Muscle layer of colon (tissue), 2 donors: ENCODE measurements around the gene NEK10.
"Not testable (repeated sequence)": the region's sequence is repeated elsewhere in the genome, so short reads cannot be mapped to it uniquely, and the experiment has no call there.

Experiments
- H3K27ac ChIP-seq: one replicate; pipeline ENCODE4 v1.7.0; 2013; ENCODE audit warnings: low read depth, mild to moderate bottlenecking, low read length, moderate library complexity
- H3K27me3 ChIP-seq, 2 donors: one replicate each; pipeline ENCODE4 v1.7.0; 2013; ENCODE audit warnings: low read length in 2 of 2, mild to moderate bottlenecking in 2 of 2; ENCODE audit not compliant: insufficient read depth in 2 of 2, control insufficient read depth in 1 of 2
- H3K36me3 ChIP-seq: one replicate; pipeline ENCODE4 v1.7.0; 2013; ENCODE audit warnings: mild to moderate bottlenecking, low read length; ENCODE audit not compliant: insufficient read depth
- H3K4me1 ChIP-seq: one replicate; pipeline ENCODE4 v1.7.0; 2013; ENCODE audit warnings: mild to moderate bottlenecking, low read length; ENCODE audit not compliant: insufficient read depth
- H3K4me3 ChIP-seq, 2 donors: one replicate each; pipeline ENCODE4 v1.7.0; 2013; ENCODE audit warnings: low read length in 2 of 2, low read depth in 1 of 2, mild to moderate bottlenecking in 1 of 2, moderate library complexity in 1 of 2
- H3K9ac ChIP-seq: one replicate; pipeline ENCODE4 v1.7.0; 2013; ENCODE audit warnings: low read length
- H3K9me3 ChIP-seq: one replicate; pipeline ENCODE4 v1.7.0; 2013; ENCODE audit warnings: mild to moderate bottlenecking, low read length
- donor health status: abdominal sarcoma.
- donor health status: Adenocarcinoma of cecum.

The NEK10 gene

GRCh38 chr3:27307566-27307965, 61.6 kb downstream of the NEK10 start:
- H3K36me3 ChIP-seq: no peaks in the 10 kb centered on the region
- no peaks in the 10 kb centered on the region for H3K4me1 ChIP-seq
- no peak overlapping the region for H3K9ac ChIP-seq
- H3K9me3 ChIP-seq: no peaks in the 10 kb centered on the region
- no peaks in the 10 kb centered on the region for H3K27me3 ChIP-seq
- no peak overlapping the region for H3K4me3 ChIP-seq
- H3K27ac ChIP-seq: no peak overlapping the region

GRCh38 chr3:27302891-27303290, 66.3 kb downstream of the NEK10 start:
- H3K9ac ChIP-seq: no peak overlapping the region
- no peaks in the 10 kb centered on the region for H3K4me1 ChIP-seq
- H3K36me3 ChIP-seq: no peaks in the 10 kb centered on the region
- H3K27me3 ChIP-seq: no peaks in the 10 kb centered on the region
- no peaks in the 10 kb centered on the region for H3K9me3 ChIP-seq
- no peak overlapping the region for H3K27ac ChIP-seq
- H3K4me3 ChIP-seq: no peak overlapping the region

- H3K36me3 ChIP-seq, H3K9me3 ChIP-seq, H3K4me3 ChIP-seq, H3K4me1 ChIP-seq, H3K9ac ChIP-seq, H3K27me3 ChIP-seq, H3K27ac ChIP-seq: not testable (repeated sequence)
Measured at GRCh38 chr3:27298981-27299380, 70.2 kb downstream of the NEK10 start.

DNA sequence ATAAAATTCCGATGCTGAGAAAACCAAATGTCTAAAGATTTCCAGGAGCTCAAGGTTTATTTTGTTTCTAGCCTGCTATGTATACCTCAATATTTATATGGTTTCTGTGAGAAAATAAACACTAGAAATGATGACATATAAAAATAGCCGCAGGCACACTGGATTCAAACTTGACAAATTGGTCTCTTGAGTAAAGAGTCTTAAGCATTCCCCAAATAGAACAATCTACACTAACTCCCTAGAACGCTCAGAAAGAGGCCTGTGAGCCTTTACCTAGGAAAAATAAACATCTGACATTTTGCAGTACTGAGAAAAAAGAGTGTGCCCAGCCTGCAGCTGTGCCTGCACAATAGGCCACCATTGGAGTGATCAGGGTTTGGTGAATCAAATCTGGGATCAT, 75.2 kb downstream of the NEK10 start:
- H3K9me3 ChIP-seq: no peaks in the 10 kb centered on the region
- H3K9ac ChIP-seq: no peak overlapping the region
- no peaks in the 10 kb centered on the region for H3K27me3 ChIP-seq
- H3K4me1 ChIP-seq: peaks cover 14% of the 10 kb centered on the region
- H3K27ac ChIP-seq: no peak overlapping the region
- H3K4me3 ChIP-seq: no peak overlapping the region
- H3K36me3 ChIP-seq: no peaks in the 10 kb centered on the region

- no peaks in the 10 kb centered on the region for H3K36me3 ChIP-seq
- peaks cover 14% of the 10 kb centered on the region for H3K4me1 ChIP-seq
- no peaks in the 10 kb centered on the region for H3K9me3 ChIP-seq
- H3K9ac ChIP-seq: no peak overlapping the region
- no peak overlapping the region for H3K4me3 ChIP-seq
- H3K27ac ChIP-seq: no peak overlapping the region
- H3K27me3 ChIP-seq: no peaks in the 10 kb centered on the region
Measured at GRCh38 chr3:27290760-27291159, 78.4 kb downstream of the NEK10 start.

DNA sequence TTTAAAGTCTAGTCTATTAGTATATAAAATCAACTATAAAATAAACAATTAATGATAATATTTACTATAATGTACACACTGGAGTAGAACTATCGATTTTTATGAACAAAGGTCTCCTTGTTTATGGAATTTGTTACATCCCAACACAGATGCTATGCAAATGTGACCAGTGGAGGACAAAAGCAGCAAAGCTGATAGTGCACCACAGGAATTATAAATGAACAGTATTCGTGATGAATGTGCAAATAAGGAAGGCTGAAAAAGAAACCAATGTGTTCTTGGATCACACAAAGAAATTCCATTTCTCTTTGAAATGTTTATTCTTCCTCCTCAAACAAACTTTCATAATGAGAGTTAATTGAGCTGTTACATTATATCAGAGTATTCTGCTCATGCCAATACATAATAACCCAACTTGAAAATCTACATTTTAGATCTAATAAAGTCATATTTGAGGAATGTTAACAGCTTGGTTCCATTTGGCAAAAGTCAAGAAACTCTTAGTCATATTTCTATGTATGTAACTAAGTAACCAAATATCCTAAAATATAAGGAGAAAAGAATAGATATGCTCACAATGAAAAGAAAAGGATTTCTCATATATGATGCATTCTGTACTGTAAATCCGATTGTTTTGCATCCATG, 79.3 kb downstream of the NEK10 start:
- Histone ChIP-seq H3K4me1 (peaks cover 14% of the 10 kb centered on the region), H3K27me3 (no peaks in the 10 kb centered on the region), H3K36me3 (no peaks in the 10 kb centered on the region), H3K9me3 (no peaks in the 10 kb centered on the region), H3K4me3 (no peak overlapping the region), H3K9ac (no peak overlapping the region), H3K27ac (no peak overlapping the region)

DNA sequence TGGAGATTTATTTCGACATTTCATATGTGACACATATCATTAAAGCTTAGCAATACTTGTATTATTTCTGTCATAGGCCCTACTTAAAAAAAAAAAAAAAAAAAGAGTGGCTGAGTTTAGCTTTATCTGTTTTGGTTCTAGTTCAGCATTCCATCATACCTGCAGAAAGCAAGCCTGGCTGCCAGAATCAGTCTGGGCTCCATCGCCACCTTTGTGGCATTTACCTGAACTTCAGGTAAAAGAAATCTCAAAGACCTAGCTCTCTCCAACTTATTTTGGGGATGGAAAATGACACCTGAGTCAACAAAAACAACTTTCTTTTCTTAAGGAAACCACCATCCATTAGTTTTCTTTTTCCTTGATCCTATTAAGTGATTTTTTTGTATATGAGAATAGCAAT, 82.1 kb downstream of the NEK10 start:
- no peak overlapping the region for H3K9ac ChIP-seq
- H3K27me3 ChIP-seq: no peaks in the 10 kb centered on the region
- no peaks in the 10 kb centered on the region for H3K9me3 ChIP-seq
- no peak overlapping the region for H3K4me3 ChIP-seq
- H3K36me3 ChIP-seq: no peaks in the 10 kb centered on the region
- H3K4me1 ChIP-seq: no peaks in the 10 kb centered on the region
- H3K27ac ChIP-seq: no peak overlapping the region

- not testable (repeated sequence) for H3K4me1 ChIP-seq, H3K9me3 ChIP-seq, H3K27me3 ChIP-seq, H3K9ac ChIP-seq, H3K27ac ChIP-seq, H3K36me3 ChIP-seq, H3K4me3 ChIP-seq
Measured at GRCh38 chr3:27286467-27286866, 82.7 kb downstream of the NEK10 start.

- H3K27ac ChIP-seq: no peak overlapping the region
- H3K4me1 ChIP-seq: no peaks in the 10 kb centered on the region
- no peak overlapping the region for H3K9ac ChIP-seq
- no peaks in the 10 kb centered on the region for H3K27me3 ChIP-seq
- H3K36me3 ChIP-seq: no peaks in the 10 kb centered on the region
- H3K4me3 ChIP-seq: no peak overlapping the region
- no peaks in the 10 kb centered on the region for H3K9me3 ChIP-seq
Measured at GRCh38 chr3:27285668-27286067, 83.5 kb downstream of the NEK10 start.

DNA sequence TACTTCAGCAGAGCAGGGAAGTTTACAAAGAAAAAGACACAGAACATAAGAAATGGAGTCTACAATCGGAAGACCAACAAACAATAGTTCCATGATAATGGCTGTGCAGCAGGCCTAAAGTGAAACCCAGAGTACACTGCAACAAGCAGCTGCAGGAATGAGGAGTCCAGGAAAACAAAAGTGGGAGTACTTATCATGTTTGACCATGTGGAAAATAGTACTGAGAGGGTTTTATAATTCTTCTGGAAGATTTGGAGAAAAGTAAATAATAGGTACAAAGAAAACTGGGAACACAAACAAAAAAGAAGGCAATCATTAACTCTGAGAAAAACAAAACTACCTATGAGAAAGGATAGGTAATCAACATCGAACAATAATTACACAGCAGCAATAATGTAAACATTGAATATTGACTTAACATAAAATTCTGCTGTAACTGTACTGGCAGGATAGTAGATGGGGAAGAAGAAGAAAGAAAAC, 87.5 kb downstream of the NEK10 start:
- Histone ChIP-seq H3K9ac (no peak overlapping the region), H3K4me3 (no peak overlapping the region), H3K27me3 (no peaks in the 10 kb centered on the region), H3K4me1 (no peaks in the 10 kb centered on the region), H3K27ac (no peak overlapping the region), H3K9me3 (no peaks in the 10 kb centered on the region), H3K36me3 (no peaks in the 10 kb centered on the region)

- Histone ChIP-seq H3K36me3 (no peaks in the 10 kb centered on the region), H3K4me3 (no peak overlapping the region), H3K27ac (no peak overlapping the region), H3K4me1 (no peaks in the 10 kb centered on the region), H3K9ac (no peak overlapping the region), H3K9me3 (no peaks in the 10 kb centered on the region), H3K27me3 (no peaks in the 10 kb centered on the region)
Measured at GRCh38 chr3:27279123-27279522, 90.1 kb downstream of the NEK10 start.

GRCh38 chr3:27278383-27279055, 90.7 kb downstream of the NEK10 start:
- no peaks in the 10 kb centered on the region for H3K27me3 ChIP-seq
- no peak overlapping the region for H3K27ac ChIP-seq
- H3K4me3 ChIP-seq: no peak overlapping the region
- no peaks in the 10 kb centered on the region for H3K36me3 ChIP-seq
- H3K4me1 ChIP-seq: no peaks in the 10 kb centered on the region
- H3K9ac ChIP-seq: no peak overlapping the region
- H3K9me3 ChIP-seq: no peaks in the 10 kb centered on the region
